Retinal pigment epithelial cell (primary cell): ENCODE results near the gene VAV2.

ENCODE experiments used
- DNase-seq: peaks from one replicate; pipeline ENCODE4 v3.0.0-alpha.2; 2010; ENCODE audit warnings: low read depth
- H3K4me3 ChIP-seq: 2 replicates; pipeline ENCODE4 v1.5.1; 2011; ENCODE audit warnings: mild to moderate bottlenecking, low read length, control low read depth, moderate library complexity
- TF ChIP-seq, protein P1 (sequence below): conservative IDR thresholded peaks from 2 replicates; pipeline ENCODE4 v1.5.1; 2011; ENCODE audit warnings: low read depth, low read length, control low read depth, inconsistent platforms

VAV2 gene

DNA sequence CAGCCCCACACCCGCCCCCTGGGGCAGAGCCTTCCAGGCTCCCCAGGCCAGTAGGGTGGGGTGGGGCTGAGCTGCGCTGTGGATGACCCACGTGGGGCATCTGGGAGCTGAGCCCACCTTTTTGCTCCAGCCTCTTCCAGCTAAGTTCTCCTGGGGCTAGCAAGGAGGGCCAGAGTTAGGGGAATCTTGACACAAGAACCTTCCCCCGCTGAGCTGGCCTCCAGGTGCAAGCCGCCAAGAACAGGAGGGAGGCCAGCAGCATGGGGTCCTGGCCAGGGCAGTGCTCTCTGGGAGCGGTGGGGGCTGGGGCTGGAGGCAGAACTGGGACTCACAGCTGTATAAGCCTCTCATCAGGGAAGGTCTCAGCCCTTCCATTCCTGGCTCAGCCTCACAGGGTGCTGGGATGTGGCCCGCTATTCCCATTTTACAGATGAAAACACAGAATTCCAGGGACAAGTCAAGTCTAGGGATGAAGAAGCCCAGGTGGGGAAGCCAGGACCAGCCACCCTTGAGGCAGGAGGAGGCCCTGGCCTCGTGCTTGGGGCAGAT lies 275.5 kb downstream of the VAV2 start:
- H3K4me3 ChIP-seq: no peak overlapping the region
- DNase-seq: no peak
- TF ChIP-seq, protein P1, sequence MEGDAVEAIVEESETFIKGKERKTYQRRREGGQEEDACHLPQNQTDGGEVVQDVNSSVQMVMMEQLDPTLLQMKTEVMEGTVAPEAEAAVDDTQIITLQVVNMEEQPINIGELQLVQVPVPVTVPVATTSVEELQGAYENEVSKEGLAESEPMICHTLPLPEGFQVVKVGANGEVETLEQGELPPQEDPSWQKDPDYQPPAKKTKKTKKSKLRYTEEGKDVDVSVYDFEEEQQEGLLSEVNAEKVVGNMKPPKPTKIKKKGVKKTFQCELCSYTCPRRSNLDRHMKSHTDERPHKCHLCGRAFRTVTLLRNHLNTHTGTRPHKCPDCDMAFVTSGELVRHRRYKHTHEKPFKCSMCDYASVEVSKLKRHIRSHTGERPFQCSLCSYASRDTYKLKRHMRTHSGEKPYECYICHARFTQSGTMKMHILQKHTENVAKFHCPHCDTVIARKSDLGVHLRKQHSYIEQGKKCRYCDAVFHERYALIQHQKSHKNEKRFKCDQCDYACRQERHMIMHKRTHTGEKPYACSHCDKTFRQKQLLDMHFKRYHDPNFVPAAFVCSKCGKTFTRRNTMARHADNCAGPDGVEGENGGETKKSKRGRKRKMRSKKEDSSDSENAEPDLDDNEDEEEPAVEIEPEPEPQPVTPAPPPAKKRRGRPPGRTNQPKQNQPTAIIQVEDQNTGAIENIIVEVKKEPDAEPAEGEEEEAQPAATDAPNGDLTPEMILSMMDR: no peak

DNA sequence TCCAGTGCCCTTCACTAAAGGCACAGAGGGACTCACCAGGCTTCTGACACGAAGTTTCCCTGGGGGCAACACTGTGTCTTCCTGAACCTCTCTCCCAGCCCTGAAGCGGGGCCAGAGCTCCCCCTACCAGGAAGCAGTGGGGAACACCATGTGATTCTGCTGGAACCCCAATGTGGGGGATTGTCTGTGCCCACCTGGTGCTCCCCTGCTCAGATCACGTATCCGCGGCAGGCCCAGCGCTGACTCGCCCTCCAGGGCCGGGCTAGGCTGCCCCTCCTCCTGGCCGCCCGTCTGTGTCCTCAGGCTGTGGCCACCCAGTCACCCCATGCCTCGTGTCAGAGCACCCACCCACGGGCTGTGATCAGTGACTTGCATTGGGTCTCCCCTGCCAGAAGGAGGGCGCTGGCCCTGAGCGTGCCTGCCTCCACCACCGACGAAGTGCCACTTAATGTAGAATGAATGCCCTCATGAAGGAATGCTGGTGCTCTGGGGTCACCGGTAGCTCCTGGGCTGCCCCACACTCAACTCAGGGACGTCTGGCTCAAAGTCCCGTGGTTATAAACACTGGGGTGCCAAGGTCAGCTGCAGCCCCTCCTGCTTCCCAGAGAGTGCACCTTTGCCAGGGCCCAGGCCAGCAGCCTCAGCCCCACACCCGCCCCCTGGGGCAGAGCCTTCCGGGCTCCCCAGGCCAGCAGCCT lies 276.1 kb downstream of the VAV2 start:
- DNase-seq: no peak
- TF ChIP-seq, protein P1: peak; percentile 53
- H3K4me3 ChIP-seq: no peak overlapping the region

DNA sequence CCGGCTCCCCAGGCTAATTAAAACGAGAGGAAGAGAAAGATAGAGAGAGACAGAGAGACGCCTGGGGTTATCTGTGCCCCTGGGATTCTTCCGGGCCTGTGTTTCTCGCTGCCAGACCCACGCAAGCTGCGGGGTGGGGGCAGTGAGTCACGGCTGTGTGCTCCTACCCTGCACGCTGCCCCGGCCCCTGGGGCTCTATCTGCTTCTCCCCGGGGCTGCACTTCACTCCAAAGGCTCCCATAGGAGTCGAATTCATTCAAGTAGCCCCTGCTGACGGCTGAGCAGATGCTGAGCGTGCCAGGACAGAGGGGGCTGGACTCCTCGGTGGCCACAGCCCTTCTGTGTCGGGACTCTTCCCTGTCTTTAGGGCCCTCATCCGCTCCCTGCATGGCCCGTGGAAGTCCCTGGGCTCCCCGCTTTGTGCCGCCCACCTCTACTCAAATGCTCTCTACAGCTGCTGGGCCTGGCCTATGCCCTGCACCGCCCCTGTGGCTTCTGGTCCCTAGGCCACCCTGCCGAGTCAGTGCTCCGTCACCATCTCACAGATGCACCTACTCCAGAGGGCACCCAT lies 276.7 kb downstream of the VAV2 start:
- DNase-seq: no peak
- no peak overlapping the region for H3K4me3 ChIP-seq
- TF ChIP-seq, protein P1: no peak

DNA sequence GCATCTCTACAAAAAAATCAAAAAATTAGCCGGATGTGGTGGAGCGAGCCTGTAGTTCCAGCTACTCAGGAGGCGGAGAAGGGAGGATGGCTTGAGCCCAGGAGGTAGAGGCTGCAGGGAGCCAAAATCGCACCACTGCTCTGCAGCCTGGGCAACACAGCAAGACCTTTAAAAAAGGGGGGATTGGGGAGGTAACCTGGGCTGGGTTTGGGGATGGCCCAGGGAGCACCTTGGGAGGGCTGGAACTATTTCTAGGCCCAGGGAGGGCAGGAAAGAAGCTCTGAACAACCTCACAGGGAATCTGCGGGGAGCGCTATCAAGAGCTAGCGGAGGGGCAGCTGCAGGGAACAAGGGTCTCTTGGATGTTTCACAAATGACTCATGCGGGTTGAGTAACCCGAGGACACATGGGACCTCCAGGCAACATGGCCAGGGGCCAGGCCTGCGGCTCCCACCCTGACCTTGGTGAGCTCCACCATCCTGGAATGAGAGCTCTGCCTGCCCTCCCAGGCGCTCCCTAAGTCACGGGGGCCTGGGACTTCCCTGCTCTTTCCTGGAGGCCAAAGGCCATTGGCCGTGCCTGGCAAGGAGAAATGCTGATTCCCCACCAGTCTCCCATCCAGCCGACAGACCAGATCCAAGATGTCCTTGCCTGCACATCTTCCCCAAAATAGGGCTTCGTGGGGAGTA lies 277.4 kb downstream of the VAV2 start:
- TF ChIP-seq, protein P1: no peak
- H3K4me3 ChIP-seq: no peak overlapping the region
- DNase-seq: peak; percentile 52

DNA sequence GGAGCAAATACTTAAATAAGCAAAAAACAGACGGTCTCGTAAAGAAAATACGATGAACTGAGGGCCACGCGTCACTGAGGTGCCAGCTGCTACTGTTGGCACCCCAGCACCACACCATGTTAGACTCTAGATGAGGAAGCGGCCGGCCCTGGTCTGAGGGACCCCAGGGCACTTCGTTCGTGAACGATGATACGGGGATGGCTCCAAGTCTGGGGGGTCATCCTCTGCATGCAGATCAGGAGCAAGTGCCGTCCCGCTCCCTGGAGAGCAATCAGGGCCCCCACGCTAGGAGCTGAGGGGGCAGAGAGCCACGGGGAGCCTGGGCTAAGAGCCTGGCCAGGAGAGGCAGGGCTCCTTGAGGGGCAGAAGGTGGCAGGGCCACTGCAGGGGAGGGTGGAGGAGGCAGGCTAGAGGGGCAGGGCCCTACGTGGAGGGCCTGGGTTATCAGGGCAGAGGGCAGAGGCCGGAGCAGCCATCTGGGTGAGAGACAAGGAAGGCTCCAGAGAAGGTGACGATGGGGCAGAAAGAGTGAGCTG lies 278.1 kb downstream of the VAV2 start:
- no peak for DNase-seq
- TF ChIP-seq, protein P1: no peak

DNA sequence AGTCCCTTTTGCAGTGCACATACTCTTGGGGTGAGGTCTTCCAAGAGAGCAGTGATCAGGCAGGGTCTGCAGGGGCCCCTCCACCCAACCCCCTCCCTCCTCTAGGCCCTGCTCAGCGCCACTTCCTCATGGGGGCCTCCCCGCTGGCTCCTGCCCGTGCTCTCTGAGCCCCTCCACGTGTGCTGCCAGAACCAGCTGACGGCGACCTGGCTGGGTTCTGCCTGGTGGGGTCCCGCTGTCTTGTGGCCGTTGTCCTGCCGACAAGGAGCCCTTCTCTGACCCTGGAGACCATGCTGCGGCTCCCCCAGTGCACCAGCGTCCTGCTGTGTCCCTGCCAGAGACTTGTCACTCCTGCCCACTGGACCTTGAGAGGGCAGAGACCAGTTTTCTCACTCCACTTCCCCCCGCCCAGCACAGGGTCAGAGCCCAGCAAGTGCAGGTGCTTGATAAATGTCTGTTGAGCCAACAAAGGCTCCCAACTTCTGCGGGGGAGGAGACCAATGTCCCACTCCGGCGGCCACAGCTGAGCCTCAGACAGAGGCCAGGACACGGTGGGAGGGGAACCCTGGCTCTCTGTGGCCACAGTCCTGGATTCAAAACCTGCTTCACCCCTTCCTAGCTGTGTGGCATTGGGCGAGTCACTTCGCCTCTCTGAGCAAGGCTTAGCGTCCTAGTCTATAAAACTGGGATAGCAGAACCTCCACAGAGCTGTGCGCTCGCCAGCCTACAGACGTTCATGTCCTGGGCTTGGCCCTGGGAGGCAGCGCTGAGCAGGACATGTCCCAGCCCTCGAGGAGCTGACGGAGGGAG lies 278.8 kb downstream of the VAV2 start:
- DNase-seq: no peak
- TF ChIP-seq, protein P1: no peak
- H3K4me3 ChIP-seq: no peak overlapping the region

More for the DNA sequence above, 278.1 kb downstream of the VAV2 start:
- no peak overlapping the region for H3K4me3 ChIP-seq
